Measurements from ENCODE around the gene PRKD2. TPM values are rescaled to one million over a fixed set of nuclear protein-coding genes. Genes with fewer than 3 reads are reported as not detected.

Gene PRKD2
- total RNA-seq, 2 donors from 2014 or later: 18.9 to 58.3 TPM

GRCh38 chr19:46634656-46635218, 82.2 kb downstream of the PRKD2 start:
- Histone ChIP-seq H3K27me3 (no peaks in the 10 kb centered on the region), H3K4me1 (peaks cover 38% of the 10 kb centered on the region), H3K9me3 (no peaks in the 10 kb centered on the region), H3K4me3 (no peak overlapping the region), H3K27ac (no peak overlapping the region), H3K36me3 (replicated peaks in 1 of 2; ENCODE audit: insufficient read depth in 1 of 2, low read depth in 2 of 2) (no peaks in the 10 kb centered on the region)
- intact Hi-C loops (cut with DNase I): no loop called here
- no peak for TF ChIP-seq CTCF (IDR thresholded peaks at IDR 0.05)
- TF ChIP-seq POLR2A (IDR thresholded peaks at IDR 0.05): no peak
- DNase-seq (no peak), ATAC-seq (no peak)
- WGBS, 2 donors: 4 to 7% methylated on average over 21 to 23 of the region's 23 CpGs

- no peak overlapping the region for H3K27ac ChIP-seq
- no peaks in the 10 kb centered on the region for H3K27me3 ChIP-seq
- WGBS, 2 donors: 4 to 9% methylated on average over 31 to 33 of the region's 38 CpGs
- H3K4me3 ChIP-seq: no peak overlapping the region
- no peaks in the 10 kb centered on the region for H3K36me3 ChIP-seq (replicated peaks in 1 of 2; ENCODE audit: insufficient read depth in 1 of 2, low read depth in 2 of 2)
- DNase-seq: peak; percentile 86 to 95 (median 90)
- no peaks in the 10 kb centered on the region for H3K9me3 ChIP-seq
- intact Hi-C loops (cut with DNase I): no loop called here
- TF ChIP-seq CTCF (IDR thresholded peaks at IDR 0.05) (no peak), POLR2A (IDR thresholded peaks at IDR 0.05) (peak in 2 of 3 donors; percentile 20 to 30)
- ATAC-seq: peak; percentile 83
- H3K4me1 ChIP-seq: peaks cover 34% of the 10 kb centered on the region
These were observed 82.8 kb downstream of the PRKD2 start for GRCh38 chr19:46634045-46634655.

GRCh38 chr19:46633130-46633529, 83.8 kb downstream of the PRKD2 start:
- Histone ChIP-seq H3K9me3 (no peaks in the 10 kb centered on the region), H3K27ac (no peak overlapping the region), H3K4me1 (peaks cover 24% of the 10 kb centered on the region), H3K27me3 (no peaks in the 10 kb centered on the region), H3K4me3 (no peak overlapping the region), H3K36me3 (replicated peaks in 1 of 2; ENCODE audit: insufficient read depth in 1 of 2, low read depth in 2 of 2) (no peaks in the 10 kb centered on the region)
- ATAC-seq (no peak), DNase-seq (no peak)
- WGBS, 2 donors: 68 to 70% methylated on average over 3 of the region's 3 CpGs
- no peak for TF ChIP-seq POLR2A (IDR thresholded peaks at IDR 0.05)
- no peak for TF ChIP-seq CTCF (IDR thresholded peaks at IDR 0.05)
- intact Hi-C loops (cut with DNase I): no loop called here

GRCh38 chr19:46631481-46631880, 85.4 kb downstream of the PRKD2 start:
- intact Hi-C loops (cut with DNase I): no loop called here
- H3K9me3 ChIP-seq: no peaks in the 10 kb centered on the region
- H3K4me1 ChIP-seq: peaks cover 24% of the 10 kb centered on the region
- 62 to 80% methylated on average over 5 to 6 of the region's 6 CpGs for WGBS, 2 donors
- no peak for TF ChIP-seq CTCF (IDR thresholded peaks at IDR 0.05)
- no peak for TF ChIP-seq POLR2A (IDR thresholded peaks at IDR 0.05)
- no peaks in the 10 kb centered on the region for H3K36me3 ChIP-seq (replicated peaks in 1 of 2; ENCODE audit: insufficient read depth in 1 of 2, low read depth in 2 of 2)
- H3K4me3 ChIP-seq: no peak overlapping the region
- no peak overlapping the region for H3K27ac ChIP-seq
- ATAC-seq: no peak
- H3K27me3 ChIP-seq: no peaks in the 10 kb centered on the region
- DNase-seq: no peak
